BLaER1 (cell line): ENCODE data around the gene ZNF74.

Source experiments
- H3K27ac ChIP-seq: shearing (Covaris generic); formaldehyde crosslinking; 2 replicates; pipeline ENCODE4 v1.8.1; 2022
- H3K27me3 ChIP-seq: shearing (Covaris generic); formaldehyde crosslinking; 2 replicates; pipeline ENCODE4 v1.8.1; 2022
- H3K36me3 ChIP-seq: shearing (Covaris generic); formaldehyde crosslinking; 2 replicates; pipeline ENCODE4 v1.8.1; 2022
- H3K4me1 ChIP-seq: shearing (Covaris generic); formaldehyde crosslinking; 2 replicates; pipeline ENCODE4 v1.8.1; 2022
- H3K4me2 ChIP-seq: shearing (Covaris generic); formaldehyde crosslinking; 2 replicates; pipeline ENCODE4 v1.8.1; 2022
- H3K4me3 ChIP-seq: shearing (Covaris generic); formaldehyde crosslinking; 2 replicates; pipeline ENCODE4 v1.8.1; 2022
- H3K9ac ChIP-seq: shearing (Covaris generic); formaldehyde crosslinking; 2 replicates; pipeline ENCODE4 v1.8.1; 2022
- H3K9me3 ChIP-seq: shearing (Covaris generic); formaldehyde crosslinking; 2 replicates; pipeline ENCODE4 v1.8.1; 2022
- H4K20me1 ChIP-seq: shearing (Covaris generic); formaldehyde crosslinking; 2 replicates; pipeline ENCODE4 v1.8.1; 2022
- Cebpa-rat ChIP-seq: shearing (Covaris generic); IDR thresholded peaks from 2 replicates; pipeline ENCODE4 v1.8.1; 2022

The ZNF74 gene

DNA sequence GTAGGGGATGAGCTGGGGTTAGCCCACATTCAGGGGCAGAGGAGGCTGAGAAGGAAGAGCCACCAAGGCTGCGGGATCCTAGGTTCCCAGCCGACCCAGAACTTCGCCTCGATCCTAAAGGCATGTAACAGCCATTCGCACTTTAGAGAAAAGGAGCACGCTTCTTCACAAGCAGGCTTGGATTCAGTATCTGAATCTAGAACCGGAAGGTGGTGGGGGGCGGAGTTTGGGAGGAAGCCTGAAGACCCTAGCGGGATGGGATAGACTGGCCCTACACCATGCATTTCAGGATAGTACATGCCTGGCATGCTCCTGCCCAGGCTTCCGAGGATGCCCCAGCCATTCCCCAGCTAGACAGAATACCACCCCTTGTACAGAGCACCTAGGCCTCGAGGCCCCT lies 39.2 kb downstream of the ZNF74 start:
- Histone ChIP-seq H3K4me2 (peak overlapping the region; percentile 69; the same call in 1 of the 2 replicates), H3K27ac (no peak overlapping the region), H3K4me1 (peaks cover 64% of the 10 kb centered on the region), H3K9ac (no peak overlapping the region), H4K20me1 (peaks cover 66% of the 10 kb centered on the region), H3K36me3 (no peaks in the 10 kb centered on the region), H3K9me3 (peaks cover 7% of the 10 kb centered on the region; the same call in 1 of the 2 replicates), H3K27me3 (peaks cover 97% of the 10 kb centered on the region), H3K4me3 (no peak overlapping the region)
- no peak for TF ChIP-seq Cebpa-rat

DNA sequence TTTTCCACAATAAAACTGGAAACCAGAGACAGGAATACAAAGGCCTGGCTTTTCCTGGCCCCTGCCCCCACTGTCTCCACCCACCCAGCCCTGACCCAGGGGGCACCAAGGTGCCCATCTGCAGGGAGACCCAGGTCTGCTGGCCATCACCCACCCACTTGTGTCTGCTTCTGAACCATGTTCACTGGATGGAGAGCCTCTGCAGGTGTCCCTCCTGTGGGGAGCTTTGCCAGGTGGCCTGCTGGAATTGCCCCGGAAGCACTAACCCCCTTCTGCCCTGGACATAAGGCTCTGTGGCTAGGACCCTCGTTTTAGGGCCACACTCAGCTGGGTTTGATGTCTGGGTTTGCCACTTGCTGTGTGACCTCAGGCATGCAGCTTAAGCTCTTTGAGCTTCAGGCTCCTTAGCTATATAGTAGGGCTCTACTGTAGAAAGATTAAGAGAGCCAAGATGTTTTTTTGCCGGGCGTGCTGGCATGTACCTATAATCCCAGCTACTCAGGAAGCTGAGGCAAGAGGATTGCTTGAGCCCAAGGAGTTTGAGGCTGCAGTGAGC lies 39.8 kb downstream of the ZNF74 start:
- H3K27ac ChIP-seq, result no peak overlapping the region
- no peak overlapping the region for H3K4me2 ChIP-seq
- peaks cover 97% of the 10 kb centered on the region for H3K27me3 ChIP-seq
- no peaks in the 10 kb centered on the region for H3K36me3 ChIP-seq
- no peak overlapping the region for H3K4me3 ChIP-seq
- peaks cover 7% of the 10 kb centered on the region; the same call in 1 of the 2 replicates for H3K9me3 ChIP-seq
- TF ChIP-seq Cebpa-rat, result no peak
- peaks cover 72% of the 10 kb centered on the region for H4K20me1 ChIP-seq
- H3K9ac ChIP-seq, result no peak overlapping the region
- H3K4me1 ChIP-seq, result peaks cover 65% of the 10 kb centered on the region

DNA sequence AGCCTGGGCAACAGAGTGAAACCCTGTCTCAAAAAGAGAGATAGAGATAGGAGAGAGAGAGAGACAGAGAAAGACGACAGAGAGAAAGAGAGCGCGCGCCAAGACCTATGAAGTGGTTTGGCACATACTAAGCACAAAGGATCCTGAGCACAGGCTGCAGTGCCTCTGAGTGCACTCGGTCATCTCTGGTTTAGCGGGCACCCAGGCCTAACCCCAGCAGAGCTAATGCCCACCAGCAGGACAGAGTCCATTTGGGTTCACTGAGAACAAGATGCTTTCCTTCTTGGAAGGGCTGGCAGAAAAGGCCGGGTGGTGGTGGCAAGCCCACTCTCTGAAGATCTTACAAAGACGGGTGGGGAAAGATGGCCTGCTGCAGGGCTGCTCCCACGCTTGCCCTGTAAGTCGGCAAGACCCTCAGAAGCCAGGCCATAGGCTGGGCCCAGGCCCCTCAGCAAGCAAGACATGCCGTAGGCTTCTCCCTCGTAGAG lies 40.4 kb downstream of the ZNF74 start:
- no peak overlapping the region for H3K4me2 ChIP-seq
- H3K36me3 ChIP-seq, result no peaks in the 10 kb centered on the region
- TF ChIP-seq Cebpa-rat, result no peak
- H3K9me3 ChIP-seq, result peaks cover 7% of the 10 kb centered on the region; the same call in 1 of the 2 replicates
- H3K4me3 ChIP-seq, result no peak overlapping the region
- no peak overlapping the region for H3K9ac ChIP-seq
- peaks cover 77% of the 10 kb centered on the region for H4K20me1 ChIP-seq
- H3K27me3 ChIP-seq, result peaks cover 99% of the 10 kb centered on the region
- H3K4me1 ChIP-seq, result peaks cover 62% of the 10 kb centered on the region
- H3K27ac ChIP-seq, result no peak overlapping the region

DNA sequence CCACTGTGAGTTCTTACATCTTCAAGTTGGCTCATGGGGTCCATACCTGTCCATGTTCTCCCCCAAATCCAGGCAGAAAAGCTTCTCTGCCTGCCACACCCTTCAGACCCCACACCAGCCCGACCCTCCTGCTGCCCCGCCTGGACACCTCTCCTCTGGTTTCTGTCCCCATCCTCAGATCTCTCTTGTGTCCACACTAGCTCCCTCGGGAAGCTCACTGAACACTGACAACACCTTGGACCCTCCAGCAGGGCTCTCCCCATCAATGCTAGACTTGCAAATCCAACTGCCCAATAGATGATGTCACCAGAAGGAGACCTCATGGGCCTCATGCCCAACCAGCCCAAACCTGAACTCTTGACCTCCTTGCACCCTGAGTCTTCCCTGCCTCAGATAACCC lies 40.8 kb downstream of the ZNF74 start:
- H3K36me3 ChIP-seq, result no peaks in the 10 kb centered on the region
- peaks cover 58% of the 10 kb centered on the region for H3K4me1 ChIP-seq
- no peak overlapping the region for H3K4me2 ChIP-seq
- H3K4me3 ChIP-seq, result no peak overlapping the region
- H3K27me3 ChIP-seq, result peaks cover 99% of the 10 kb centered on the region
- H3K9me3 ChIP-seq, result peaks cover 7% of the 10 kb centered on the region; the same call in 1 of the 2 replicates
- TF ChIP-seq Cebpa-rat, result no peak
- H4K20me1 ChIP-seq, result peaks cover 79% of the 10 kb centered on the region
- no peak overlapping the region for H3K27ac ChIP-seq
- H3K9ac ChIP-seq, result no peak overlapping the region

DNA sequence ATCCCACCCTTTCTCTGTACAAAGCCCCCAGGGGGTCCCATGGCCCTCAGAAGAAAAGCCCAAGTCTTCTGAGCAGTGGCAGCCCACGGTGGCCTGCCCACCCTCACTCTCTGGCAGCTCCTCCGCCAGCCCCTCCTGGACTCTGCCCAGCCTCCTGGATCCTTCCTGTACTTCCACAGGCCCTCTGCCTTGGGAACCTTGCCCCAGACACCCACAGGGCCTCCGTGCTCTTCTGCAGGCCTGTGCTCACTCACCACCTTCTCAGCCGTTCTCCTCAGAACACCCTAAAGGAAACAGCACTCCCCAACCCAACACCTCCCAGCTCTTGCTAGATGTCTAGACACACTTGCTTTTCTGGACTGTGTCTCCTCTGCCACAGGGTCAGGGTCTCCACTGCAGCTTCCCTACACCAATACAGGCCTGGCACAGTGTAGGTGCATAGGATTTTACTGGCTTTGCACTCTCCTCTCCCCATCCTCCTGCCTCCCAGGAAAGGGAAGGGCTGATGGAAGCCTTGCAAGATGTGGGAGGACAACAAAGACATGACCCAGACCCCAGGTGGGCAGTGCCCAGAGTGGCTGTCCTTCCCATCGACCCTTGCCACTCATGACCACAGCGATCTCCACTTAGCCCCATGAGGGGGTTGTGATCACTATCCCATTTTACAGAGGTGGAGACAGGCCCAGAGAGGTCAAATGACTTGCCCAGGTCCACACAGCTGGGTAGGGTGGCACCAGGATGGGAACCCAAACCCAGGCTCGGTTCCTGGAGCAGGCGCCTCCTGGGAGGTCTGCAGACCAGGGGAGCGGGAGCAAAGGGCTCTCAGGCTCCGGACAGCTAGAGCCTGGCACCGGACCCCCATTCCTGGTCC lies 41.7 kb downstream of the ZNF74 start:
- H4K20me1 ChIP-seq, result peaks cover 79% of the 10 kb centered on the region

DNA sequence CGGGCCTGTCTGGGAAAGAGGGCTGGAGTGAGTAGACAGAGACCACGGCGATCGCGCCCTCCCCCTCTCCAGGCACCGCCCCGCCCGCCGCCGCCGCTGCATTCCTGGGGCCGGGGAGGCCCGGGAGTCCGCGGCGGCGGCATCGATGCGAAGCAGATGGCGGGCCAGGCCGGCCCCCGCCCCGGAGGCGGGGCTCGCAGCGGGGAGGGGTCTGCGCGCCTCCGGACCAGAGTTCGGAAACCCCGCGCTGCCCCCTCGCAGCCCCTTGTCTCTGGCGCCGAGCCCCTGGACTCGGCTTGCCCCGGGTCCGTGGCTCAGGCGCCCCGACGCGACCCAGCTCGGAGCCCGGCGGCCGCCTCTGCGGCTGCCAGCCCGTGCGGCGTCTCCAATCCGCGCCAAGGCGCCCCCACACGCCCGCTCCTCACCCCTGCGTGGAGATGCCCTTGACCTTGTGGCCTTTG lies 42.4 kb downstream of the ZNF74 start:
- Histone ChIP-seq H3K4me2 (peak overlapping the region; percentile 90), H3K4me1 (peaks cover 47% of the 10 kb centered on the region), H3K27me3 (peaks cover 88% of the 10 kb centered on the region), H3K4me3 (peak overlapping the region; percentile 64), H3K9me3 (no peaks in the 10 kb centered on the region; the same call in 1 of the 2 replicates), H4K20me1 (peaks cover 79% of the 10 kb centered on the region), H3K27ac (no peak overlapping the region), H3K9ac (no peak overlapping the region), H3K36me3 (no peaks in the 10 kb centered on the region; the same call in 1 of the 2 replicates)
- TF ChIP-seq Cebpa-rat, result no peak

More for the DNA sequence above, 41.7 kb downstream of the ZNF74 start:
- Histone ChIP-seq H3K4me1 (peaks cover 49% of the 10 kb centered on the region), H3K9ac (no peak overlapping the region), H3K4me3 (peak overlapping the region; percentile 64), H3K27ac (no peak overlapping the region), H3K36me3 (no peaks in the 10 kb centered on the region; the same call in 1 of the 2 replicates), H3K4me2 (peak overlapping the region; percentile 90), H3K27me3 (peaks cover 95% of the 10 kb centered on the region), H3K9me3 (peaks cover 6% of the 10 kb centered on the region; the same call in 1 of the 2 replicates)
- no peak for TF ChIP-seq Cebpa-rat

DNA sequence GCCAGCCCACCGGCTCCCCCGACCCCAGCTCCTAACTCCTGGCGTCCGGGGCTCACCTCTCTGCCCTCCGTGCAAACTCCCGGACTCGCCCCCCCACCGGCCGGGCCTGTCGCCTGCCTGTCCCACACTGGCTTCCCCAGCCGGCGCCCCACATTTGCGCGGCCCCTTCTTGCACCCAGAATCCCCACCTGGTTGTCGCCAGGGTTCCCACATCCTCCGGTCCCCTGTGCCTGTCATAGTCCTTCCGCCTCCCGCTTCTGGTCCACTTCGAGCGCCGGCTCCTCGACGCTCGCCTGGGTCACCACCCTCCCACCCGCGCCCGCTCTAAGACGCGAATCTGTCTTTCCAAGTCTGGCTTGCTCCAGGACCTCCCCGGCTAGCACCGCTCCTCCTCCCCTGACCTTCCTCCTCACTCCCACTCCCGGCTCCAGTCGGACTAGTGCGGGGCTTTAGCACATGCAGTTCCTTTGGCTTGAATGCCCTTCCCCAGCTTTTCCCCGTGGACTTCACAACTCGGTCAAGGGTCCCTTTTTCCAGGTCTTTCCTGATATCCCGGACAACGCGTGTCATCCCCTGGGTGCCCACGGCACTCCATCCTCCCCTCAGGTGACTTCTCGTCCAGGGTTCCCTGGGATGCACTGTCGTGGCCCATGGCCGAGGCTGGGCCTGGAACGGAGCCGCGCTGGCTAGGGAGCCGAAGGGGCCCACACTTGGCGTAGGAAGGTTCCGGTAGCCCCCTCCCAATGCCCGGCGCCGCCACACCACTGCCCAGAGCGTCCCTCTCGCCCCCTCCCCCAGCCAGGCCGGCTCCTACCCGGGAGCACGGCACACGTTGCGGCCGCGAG lies 43.0 kb downstream of the ZNF74 start:
- Histone ChIP-seq H3K27me3 (peaks cover 82% of the 10 kb centered on the region), H3K4me1 (peaks cover 50% of the 10 kb centered on the region), H3K36me3 (peaks cover 5% of the 10 kb centered on the region), H3K4me2 (peak overlapping the region; percentile 90), H3K9ac (no peak overlapping the region), H3K27ac (no peak overlapping the region), H3K4me3 (peak overlapping the region; percentile 64), H4K20me1 (peaks cover 85% of the 10 kb centered on the region), H3K9me3 (no peaks in the 10 kb centered on the region)
- TF ChIP-seq Cebpa-rat, result no peak

DNA sequence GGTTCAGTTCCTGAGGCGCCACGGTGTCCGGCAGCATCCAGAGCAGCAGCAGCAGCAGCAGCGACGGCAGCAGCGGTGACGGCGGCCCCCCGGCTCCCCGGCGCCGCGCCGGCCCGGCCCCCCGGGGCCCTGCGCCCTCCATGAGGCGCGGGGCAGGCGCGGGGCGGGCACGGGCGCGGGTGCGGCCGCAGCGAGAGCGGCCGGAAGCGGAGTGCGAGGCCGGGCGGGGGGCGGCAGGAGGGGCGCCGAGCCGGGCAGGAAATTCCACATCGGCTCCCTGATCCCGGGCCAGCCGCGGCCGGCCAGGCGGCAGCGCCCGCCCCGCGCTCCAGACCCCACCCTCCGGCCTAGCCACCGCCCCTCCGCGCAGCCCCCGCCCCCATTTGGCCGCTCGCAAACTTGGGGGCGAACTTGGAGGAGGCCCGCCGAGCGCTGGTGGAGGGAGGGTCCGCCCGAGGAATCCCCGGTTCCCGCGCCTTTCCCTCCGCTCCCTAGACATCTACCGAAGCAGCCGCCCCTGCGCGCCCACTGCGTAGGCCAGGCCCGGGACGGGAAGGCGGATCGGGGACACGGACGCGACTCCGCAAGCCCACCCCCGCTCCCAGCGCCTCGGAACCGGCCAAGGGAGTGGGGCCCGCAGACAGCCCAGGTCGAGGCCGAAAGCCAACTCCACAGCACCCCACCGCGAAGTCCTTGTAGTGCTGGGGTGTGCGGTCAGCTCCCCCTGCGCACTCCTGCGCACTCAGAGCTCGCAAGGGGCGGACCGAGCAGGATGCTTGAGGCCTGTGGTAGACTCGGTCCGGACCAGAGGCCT lies 43.9 kb downstream of the ZNF74 start, which contains the start of gene SCARF2:
Gene SCARF2, minus strand, starts transcription at position 213 of the 814 bp plus-strand sequence. Its CDS starts 71 bp downstream, at position 142.
- H3K27me3 ChIP-seq, result peaks cover 74% of the 10 kb centered on the region
- no peak for TF ChIP-seq Cebpa-rat
- H3K36me3 ChIP-seq, result peaks cover 13% of the 10 kb centered on the region
- H3K4me2 ChIP-seq, result peak within 1 kb of the TSS; percentile 90
- peaks cover 42% of the 10 kb centered on the region for H3K4me1 ChIP-seq
- H3K27ac ChIP-seq, result no peak within 1 kb of the TSS
- H3K4me3 ChIP-seq, result peak within 1 kb of the TSS; percentile 64
- H4K20me1 ChIP-seq, result peaks cover 85% of the 10 kb centered on the region
- H3K9ac ChIP-seq, result no peak within 1 kb of the TSS
- no peaks in the 10 kb centered on the region for H3K9me3 ChIP-seq

DNA sequence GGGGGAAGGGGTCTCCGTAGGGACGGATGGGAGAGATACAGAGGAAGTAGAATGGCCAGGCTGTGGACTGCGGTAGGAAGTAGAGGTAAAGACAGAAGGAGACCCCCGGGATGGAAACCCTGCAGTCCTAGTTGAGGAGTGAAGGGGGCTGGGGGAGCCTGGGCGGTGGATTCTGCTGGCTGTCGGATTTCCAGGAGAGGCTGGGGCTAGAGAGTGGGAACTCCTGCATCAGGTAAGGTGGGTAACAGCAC lies 44.4 kb downstream of the ZNF74 start:
- H3K36me3 ChIP-seq, result peaks cover 13% of the 10 kb centered on the region
- no peak overlapping the region for H3K27ac ChIP-seq
- H3K9me3 ChIP-seq, result no peaks in the 10 kb centered on the region
- H3K4me2 ChIP-seq, result peak overlapping the region; percentile 90
- H3K27me3 ChIP-seq, result peaks cover 68% of the 10 kb centered on the region
- peaks cover 39% of the 10 kb centered on the region for H3K4me1 ChIP-seq
- peaks cover 83% of the 10 kb centered on the region for H4K20me1 ChIP-seq
- H3K4me3 ChIP-seq, result peak overlapping the region; percentile 64; the same call in 1 of the 2 replicates
- no peak for TF ChIP-seq Cebpa-rat
- H3K9ac ChIP-seq, result no peak overlapping the region
